Left kidney (tissue), 2 donors: ENCODE results near the gene RIPK3. TPM values are rescaled to one million over a fixed set of nuclear protein-coding genes. Genes with fewer than 3 reads are reported as not detected.

Source experiments
- DNase-seq: peaks from one replicate; pipeline ENCODE4 v3.0.0-alpha.2; 2013
- polyA plus RNA-seq: library from polyadenylated mRNA; unstranded; fragments of 120-200 nt; gene quantifications from one replicate; pipeline ENCODE4 v1.2.1, GENCODE V29; 2013; ENCODE audit not compliant: insufficient read length

The RIPK3 gene
- polyA plus RNA-seq, 1 donor, result 3.5 TPM

DNA sequence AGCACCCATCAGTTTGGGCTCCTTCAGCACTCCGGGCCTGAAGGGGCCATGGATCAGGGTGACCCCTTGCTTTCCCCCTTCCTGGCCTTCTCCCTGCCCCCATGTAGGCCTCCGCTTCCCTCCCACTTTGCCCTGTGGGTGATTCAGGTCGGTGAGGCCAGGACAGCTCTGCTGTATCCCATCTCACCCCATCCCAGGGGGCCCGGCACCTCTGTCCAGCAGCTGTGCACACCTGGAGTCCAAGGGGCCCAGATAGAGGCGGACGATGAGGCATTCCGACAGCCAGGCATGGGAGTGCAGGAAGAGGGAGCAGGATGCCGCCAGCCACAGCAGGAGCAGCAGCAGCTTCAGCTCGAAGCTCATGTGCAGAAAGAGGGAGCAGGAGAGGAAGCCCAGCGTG is 17.1 kb downstream of the RIPK3 start:
- no peak for DNase-seq

DNA sequence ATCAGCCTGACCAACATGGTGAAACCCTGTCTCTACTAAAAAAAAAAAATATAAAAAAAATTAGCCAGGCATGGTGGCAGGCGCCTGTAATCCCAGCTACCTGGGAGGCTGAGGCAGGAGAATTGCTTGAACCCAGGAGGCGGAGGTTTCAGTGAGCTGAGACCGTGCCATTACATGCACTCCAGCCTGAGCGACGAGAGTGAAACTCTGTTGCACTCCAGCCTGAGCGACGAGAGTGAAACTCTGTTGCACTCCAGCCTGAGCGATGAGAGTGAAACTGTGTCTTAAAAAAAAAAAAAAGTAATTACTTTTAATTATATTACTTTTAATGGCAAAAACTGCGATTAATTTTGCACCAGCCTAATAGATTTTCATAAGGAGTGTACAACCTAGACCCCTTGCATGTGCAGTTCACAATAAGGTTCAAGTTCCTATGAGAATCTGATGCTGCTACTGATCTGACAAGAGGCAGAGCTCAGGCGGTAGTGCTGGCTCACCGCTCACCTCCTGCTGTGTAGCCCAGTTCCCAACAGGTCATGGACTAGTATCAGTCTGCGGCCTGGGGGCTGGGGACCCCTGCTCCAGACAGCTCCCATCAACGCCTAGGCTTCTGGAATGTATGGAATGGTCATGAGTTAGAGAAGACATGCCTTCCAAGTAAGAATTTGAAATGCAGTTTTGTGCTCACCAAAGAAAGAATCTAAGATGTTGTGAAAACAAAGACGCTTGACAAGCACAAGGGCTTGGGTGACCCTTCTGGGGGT is 18.4 kb downstream of the RIPK3 start:
- DNase-seq, result no peak

DNA sequence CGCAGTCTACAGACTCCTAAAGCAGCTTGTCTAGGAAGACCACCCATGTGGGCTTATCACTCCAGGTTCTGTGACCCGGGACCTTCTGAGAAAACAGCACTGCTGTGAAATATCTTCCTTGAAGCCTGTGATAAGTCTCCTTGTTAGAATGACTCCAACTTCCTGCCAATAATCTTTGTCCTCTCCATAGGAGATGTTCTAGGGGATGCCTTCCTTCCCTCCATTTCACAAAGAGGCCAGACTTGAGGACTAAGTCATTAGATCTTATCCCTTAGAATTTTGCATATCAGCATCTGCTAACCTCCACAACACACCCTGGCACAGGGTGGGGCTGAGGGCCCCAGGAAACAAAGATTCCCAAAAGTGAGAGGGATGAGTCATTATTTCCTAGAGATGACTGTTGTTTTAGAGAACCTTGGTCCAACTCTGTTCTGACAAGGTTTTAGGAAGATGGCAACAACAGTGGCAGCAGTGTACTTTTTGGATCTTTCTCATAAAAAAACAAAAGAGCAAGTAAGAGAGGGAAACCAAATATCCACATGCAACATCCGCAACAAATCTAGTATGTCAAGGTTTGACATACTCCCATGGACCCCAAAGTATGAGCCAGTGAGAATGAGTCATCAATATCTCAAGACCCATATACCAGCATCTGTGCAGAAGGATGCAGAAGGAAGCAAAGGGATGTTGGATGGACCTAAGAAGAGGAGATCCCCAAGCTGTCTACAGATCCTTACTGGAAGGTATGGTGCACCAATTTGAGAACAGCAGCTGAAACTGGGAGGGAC is 22.5 kb downstream of the RIPK3 start:
- no peak for DNase-seq

DNA sequence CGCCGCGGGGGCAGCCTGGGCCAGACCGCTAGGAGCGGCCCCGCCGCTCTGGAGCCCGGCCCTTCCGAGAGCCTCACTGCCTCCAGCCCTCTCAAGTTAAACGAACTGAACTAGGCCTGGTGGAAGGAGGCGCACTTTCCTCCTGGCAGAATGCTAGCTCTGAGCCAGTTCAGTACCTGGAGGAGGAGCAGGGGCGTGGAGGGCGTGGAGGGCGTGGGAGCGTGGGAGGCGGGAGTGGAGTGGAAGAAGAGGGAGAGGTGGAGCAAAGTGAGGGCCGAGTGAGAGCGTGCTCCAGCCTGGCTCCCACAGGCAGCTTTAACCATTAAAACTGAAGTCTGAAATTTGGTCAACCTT is 23.2 kb downstream of the RIPK3 start:
- DNase-seq, result no peak

DNA sequence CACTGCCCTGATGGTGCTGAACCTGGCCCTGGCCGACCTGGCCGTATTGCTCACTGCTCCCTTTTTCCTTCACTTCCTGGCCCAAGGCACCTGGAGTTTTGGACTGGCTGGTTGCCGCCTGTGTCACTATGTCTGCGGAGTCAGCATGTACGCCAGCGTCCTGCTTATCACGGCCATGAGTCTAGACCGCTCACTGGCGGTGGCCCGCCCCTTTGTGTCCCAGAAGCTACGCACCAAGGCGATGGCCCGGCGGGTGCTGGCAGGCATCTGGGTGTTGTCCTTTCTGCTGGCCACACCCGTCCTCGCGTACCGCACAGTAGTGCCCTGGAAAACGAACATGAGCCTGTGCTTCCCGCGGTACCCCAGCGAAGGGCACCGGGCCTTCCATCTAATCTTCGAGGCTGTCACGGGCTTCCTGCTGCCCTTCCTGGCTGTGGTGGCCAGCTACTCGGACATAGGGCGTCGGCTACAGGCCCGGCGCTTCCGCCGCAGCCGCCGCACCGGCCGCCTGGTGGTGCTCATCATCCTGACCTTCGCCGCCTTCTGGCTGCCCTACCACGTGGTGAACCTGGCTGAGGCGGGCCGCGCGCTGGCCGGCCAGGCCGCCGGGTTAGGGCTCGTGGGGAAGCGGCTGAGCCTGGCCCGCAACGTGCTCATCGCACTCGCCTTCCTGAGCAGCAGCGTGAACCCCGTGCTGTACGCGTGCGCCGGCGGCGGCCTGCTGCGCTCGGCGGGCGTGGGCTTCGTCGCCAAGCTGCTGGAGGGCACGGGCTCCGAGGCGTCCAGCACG is 23.8 kb downstream of the RIPK3 start:
- DNase-seq, result no peak

DNA sequence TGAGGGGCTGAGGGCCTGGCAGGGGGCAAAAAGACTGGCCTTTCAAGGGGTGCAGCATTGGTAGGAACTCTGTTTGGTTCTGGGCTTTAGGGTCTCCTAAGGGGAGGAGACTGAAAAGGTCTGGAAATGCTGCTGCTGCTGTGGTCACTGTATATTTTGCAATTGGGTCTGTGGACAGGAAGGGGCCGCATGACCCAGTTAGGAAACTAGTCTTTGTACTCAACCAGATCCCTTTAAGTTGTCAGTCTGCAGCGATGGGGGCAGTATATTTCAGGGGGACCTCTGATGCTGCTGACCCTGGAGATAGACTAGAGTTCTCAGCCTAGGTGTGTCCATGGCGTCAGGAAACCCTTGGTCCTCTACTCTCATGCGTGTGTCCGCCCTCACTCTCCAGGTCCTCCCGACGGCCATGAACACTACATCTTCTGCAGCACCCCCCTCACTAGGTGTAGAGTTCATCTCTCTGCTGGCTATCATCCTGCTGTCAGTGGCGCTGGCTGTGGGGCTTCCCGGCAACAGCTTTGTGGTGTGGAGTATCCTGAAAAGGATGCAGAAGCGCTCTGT is 24.5 kb downstream of the RIPK3 start:
- no peak for DNase-seq

DNA sequence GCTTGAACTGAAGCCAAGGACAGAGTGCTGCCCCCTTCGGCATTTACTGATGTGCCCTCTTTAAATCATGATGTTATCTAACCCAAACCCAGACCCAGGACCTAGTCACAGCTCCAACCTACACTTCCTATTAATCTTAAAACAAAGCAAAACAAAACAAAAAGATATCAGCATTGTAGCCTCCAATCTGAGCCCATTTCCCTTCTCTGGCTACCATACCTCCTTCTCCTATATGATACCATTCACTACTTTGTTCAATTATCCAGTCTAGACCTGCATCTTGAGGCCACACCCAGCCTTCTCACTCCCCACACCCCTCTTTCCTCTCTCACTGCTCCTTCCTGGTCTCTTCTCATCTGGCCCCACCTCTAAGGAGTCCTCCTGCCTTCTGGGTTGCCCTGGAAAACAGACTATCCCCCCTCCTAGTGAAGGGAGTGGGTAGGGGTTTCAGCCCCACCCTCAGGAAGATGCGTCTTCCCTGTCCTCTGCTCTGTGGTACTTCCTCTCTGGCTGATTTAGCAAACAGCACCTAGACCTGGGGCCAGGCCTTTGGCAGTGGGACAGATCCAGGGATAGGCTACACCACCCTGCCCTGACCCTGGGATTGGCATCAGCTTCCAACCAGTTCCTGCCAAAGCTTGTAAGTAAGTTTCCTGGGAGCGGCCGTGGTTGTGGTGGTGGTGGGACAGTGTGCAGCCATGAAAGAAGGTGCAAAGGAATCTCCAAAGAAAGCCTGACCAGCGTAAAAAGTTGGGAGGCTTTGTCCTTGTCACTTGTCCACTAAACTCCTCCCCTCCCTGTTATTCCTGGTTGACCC is 25.2 kb downstream of the RIPK3 start:
- no peak for DNase-seq

DNA sequence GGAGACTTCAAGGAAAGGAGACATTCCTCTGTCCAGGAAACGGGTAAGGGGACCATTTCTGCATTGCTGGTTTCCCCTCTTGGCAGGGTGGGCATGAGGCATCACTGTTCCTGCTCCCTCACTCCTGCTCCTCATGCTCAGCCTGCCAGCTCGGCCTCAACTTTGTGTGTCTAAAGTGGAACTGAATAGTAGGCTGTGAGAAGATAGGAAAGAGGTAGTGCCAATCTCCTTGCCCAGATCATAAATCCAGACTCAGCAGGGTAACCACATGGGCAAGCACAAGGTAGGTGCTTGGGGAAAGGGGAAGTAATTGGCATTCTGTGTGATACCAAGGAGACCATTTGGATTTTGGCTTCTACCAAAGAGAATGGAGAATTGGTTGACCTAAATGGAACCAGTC is 25.9 kb downstream of the RIPK3 start:
- no peak for DNase-seq

DNA sequence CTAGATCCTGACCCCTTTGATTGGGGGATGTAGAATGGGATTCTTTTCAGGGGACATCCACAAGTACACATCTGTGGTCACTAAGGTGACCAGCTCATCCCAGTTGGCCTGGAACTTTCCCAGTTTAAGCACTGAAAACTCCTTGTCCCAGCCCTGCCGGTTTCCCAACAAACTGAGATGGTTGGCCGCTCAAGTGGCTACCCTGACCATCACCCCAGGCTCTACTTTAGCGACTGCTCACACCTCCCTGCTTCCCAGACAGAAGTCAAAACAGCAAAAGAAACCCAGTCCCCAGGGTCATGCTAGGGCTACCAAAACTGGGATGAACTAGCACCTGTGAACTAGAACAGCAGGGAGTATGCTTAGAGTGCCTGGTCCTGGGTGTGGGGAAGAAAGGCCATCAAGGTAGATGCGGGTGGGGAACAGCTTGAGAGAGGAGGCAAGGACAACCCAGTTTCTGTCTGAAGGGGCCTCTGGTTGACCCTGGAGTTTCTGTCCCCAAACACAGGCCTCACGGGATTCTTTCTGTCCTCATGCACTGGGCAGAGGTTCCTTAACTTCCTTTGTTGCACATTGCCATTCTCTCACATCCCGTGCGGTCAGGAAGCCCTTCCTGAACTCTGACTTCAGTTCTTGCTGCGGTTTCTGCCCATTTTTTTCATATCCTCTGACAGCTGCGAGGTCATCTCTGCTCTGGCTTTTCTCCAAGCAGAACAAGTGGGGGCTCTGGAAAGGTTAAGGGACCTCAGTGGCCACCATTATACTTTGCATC is 26.9 kb downstream of the RIPK3 start:
- DNase-seq, result no peak

DNA sequence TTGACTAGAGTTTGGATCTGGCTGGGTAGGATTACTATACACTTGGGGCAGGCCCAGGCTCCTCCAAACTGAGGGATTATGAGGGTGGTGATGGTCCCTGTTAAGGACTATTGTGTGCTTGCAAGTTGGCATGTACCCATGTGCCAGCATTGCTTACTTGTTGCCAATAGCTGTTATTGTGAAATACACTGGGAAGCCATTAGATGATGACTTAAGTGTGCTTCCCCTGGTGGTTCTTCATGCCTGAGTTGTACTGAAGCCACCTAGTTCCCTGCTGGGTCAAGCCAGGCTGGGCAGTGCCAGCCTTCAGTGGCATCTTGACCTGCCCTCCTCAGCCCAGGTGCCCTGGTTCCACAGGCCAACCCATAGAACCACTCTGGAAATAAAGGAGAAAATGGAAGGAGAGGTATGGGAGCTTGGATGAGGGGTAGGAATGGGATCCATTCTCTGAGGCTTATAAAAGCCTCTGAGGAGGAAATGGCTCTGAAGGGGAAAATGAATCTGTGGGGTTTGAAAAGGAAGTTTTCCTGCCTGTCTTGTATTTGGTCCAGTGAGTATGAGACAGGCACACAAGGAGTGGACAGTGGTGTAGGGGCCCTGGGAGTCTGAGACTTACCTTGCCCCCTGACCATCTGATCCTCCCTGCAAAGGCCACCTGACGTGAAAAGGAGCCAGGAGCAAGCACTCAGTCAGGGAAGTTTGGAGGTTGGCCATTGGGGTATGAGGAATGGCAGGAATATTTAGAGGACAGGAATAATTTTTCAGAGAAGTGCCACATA is 27.8 kb downstream of the RIPK3 start:
- DNase-seq, result no peak

DNA sequence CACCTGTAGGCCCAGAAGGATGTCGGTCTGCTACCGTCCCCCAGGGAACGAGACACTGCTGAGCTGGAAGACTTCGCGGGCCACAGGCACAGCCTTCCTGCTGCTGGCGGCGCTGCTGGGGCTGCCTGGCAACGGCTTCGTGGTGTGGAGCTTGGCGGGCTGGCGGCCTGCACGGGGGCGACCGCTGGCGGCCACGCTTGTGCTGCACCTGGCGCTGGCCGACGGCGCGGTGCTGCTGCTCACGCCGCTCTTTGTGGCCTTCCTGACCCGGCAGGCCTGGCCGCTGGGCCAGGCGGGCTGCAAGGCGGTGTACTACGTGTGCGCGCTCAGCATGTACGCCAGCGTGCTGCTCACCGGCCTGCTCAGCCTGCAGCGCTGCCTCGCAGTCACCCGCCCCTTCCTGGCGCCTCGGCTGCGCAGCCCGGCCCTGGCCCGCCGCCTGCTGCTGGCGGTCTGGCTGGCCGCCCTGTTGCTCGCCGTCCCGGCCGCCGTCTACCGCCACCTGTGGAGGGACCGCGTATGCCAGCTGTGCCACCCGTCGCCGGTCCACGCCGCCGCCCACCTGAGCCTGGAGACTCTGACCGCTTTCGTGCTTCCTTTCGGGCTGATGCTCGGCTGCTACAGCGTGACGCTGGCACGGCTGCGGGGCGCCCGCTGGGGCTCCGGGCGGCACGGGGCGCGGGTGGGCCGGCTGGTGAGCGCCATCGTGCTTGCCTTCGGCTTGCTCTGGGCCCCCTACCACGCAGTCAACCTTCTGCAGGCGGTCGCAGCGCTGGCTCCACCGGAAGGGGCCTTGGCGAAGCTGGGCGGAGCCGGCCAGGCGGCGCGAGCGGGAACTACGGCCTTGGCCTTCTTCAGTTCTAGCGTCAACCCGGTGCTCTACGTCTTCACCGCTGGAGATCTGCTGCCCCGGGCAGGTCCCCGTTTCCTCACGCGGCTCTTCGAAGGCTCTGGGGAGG is 28.9 kb downstream of the RIPK3 start, which contains the start of gene LTB4R:
LTB4R (plus strand) TSS at position 857 of the 959 bp plus-strand sequence. CDS start 4,150 bp downstream, outside the sequence.
- DNase-seq, result peak; percentile 60

DNA sequence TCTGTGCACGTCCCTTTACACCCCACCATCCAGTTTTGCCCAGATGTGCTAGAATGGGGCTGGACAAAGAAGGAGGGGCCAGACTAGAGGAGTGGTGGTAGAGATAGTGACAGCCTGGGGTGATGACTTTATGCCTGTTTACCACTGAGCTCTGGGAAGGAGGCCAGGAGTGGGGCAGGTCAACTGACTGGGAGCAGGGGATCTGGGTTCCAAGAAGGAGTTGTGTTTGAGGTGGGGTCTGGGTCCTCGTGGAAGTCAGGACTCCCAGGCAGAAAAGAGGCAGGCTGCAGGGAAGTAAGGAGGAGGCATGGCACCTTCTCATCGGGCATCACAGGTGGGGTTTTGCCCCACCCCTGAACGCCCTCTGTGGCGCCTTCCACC is 29.5 kb downstream of the RIPK3 start:
- no peak for DNase-seq

DNA sequence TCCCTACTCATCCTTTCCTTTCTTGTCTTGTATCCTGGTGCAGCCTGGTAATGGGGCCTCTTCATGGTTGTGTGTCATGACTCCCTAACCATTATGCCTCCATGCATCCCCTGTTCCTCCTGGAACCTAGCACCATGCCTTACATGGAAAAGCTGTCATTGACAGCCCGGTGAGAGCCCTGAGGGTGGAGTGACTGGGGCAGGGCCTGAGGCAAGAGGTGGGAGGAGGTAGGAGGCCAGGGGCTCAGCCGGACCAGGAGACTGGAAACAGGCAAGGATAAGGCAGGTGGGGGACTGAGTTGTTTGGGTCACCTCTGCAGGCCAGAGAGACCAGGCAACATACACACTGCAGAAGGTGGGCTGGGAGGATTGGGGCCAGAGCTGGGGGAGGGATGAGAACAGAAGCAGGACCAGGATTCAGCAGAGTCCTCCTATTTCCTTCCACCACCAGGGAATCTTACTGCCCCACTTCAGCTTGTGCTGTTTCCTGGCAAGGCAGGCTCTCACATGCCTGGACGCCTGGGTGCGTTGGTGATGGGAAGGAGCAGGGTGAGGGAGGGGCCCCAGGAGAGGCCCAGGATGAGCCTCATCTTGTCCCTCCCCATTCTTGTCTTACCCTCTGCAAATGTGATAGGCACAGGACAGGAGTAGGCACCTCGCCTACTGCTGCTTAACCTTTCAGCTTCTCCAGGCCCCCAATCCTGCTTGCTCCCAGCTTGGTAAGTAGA is 30.1 kb downstream of the RIPK3 start, which contains the start of gene LTB4R2:
LTB4R2 (plus strand) TSS at position 603 of the 727 bp plus-strand sequence. CDS start 525 bp downstream, outside the sequence.
- DNase-seq, result no peak

DNA sequence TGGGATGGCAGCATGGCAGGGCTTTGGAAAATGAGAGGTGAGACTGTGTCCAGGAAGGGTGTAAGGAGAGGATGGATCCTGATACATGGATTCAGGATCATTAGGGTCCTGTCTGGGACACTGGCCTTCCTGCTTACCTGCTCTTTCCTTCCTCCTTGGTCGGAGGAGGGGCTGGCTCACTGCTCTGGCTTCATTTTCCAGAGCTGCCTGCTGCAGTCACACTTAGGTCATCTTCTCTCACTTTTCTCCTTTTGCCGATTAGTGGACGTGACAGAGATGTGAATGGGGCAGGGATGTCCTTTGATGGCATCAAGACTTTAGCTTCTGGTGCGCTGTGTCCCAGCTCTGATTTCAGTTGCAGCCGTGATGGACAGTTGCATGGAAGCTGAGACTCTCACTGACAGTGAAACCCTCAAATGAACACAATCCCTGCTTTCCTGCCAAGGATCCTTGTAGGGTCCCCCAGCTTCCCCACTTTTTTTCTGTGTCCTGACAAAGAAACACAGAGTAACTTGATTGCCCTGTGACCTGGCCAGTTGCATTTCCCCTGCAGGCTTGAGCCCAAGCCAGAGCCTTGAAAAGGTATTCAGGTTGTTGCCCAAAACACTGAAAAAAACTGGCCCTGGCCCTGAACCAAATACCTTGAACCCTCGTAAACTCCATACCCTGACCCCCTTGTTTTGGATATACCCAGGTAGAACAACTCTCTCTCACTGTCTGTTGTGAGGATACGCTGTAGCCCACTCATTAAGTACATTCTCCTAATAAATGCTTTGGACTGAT is 31.3 kb downstream of the RIPK3 start:
- DNase-seq, result no peak

DNA sequence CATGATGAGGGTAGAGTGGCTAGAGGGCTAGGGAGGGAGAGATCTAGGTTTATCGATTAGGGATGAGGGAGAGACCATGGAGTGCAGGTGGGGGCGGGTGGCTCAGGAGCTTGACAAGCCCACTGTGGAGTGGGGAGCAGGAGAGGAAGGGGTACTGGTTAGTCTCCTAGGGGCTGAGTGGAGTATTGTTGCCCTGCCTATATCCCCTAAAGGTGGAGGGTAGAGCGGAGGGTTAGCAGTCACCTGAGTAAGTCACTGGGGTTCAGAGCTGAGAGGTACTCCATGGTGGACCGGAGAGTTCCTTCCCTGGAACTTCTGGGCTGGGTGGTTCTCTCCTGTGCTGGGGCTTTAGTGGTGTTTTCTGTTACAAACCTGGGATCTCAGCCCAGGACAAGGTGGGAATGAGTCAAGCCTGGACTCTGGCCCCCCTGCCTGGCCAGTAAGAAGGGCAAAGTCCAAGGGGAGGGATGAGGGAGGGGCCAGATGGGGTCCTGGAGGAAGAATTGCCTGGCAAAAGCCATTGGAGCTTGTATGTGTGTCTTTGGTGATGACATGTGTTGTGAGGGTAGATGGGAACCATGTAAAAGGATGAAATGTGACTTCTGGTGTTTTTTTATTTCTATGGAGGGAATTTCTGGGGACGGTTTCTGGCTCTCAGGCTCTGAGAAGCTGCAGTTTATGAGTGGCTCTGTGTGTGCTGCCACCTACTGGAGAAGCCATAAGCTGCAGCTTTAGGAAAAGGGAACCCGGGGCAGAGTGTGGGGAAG is 32.0 kb downstream of the RIPK3 start, which contains the start of gene CIDEB:
CIDEB (minus strand) TSS at position 403 of the 767 bp plus-strand sequence; CDS start at position 284, 119 bp downstream.
- peak; percentile 50 for DNase-seq

DNA sequence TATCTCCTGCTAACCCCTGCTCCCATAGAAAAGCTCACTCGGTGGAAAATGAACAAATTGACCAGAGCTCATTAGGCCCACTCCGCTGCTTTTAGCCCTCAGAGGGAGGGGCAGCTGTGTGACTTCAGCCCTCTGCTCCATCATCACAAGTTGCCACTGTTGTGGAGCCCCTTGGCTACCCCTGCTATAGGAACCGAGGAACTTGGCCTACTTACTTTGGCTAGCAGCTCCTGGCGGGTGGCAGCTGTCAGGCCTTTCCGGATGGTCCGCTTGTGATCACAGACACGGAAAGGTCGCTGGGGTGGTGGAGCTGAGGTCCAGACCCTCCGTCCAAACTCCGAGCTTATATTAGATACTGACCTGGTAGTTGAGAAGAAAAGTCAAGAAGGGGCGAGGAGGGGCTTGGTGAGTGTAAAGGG is 32.6 kb downstream of the RIPK3 start:
- no peak for DNase-seq
